Stimulated activated CD4-positive, alpha-beta T cell treated with anti-CD3 and anti-CD28 coated beads, Interleukin-1b, Interleukin-23, amount 100 ng/mL, for 1 hour (primary cell): ENCODE data around the gene SPX.

ENCODE experiments used
- DNase-seq, 2 donors: peaks; one replicate each; pipeline ENCODE4 v3.0.0-alpha.2; 2020; ENCODE audit warnings: low read depth in 2 of 2

The SPX gene, protein sequence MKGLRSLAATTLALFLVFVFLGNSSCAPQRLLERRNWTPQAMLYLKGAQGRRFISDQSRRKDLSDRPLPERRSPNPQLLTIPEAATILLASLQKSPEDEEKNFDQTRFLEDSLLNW

DNA sequence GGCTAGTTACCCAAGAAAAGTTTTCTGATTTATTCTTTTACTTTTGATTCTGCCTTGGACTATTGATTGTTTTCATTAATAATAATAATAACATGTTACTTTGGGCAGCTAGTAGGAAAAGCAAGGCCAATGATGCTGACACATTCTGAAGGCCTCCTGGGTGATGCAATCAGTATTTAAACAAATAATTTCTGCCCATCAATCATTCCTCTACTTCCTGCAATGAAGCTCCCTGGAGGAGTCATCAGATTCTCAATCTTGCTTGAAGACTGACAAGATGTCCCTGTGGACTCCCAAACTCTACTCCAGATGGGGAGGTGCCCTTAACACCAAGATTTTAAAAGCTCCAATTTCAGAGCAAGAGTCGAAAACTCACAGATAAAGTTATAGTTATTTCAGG, at the start of gene SPX:
Gene SPX, plus strand, starts transcription at position 244 of the 400 bp plus-strand sequence. CDS start 177 bp downstream, outside the sequence.
- DNase-seq, result no peak

DNA sequence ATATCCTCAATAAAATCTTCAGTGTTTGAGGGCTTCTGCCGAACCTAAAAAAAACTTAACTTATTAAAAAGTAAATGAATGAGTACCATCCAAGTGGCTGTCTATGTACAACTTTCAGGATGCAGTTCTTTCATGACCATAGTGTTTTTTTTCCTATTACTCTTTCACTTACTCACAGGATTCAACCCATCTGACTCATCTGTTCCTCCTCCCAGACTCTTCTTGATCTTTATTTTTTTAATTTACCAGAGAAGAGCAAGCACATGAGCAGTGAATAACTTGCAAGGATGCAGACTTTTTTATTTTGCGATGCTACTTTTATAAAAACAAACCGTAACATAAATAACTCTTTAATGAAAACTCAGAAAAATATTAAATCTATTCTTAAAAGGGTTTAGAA, 49.1 kb upstream of the SPX start:
- no peak for DNase-seq

DNA sequence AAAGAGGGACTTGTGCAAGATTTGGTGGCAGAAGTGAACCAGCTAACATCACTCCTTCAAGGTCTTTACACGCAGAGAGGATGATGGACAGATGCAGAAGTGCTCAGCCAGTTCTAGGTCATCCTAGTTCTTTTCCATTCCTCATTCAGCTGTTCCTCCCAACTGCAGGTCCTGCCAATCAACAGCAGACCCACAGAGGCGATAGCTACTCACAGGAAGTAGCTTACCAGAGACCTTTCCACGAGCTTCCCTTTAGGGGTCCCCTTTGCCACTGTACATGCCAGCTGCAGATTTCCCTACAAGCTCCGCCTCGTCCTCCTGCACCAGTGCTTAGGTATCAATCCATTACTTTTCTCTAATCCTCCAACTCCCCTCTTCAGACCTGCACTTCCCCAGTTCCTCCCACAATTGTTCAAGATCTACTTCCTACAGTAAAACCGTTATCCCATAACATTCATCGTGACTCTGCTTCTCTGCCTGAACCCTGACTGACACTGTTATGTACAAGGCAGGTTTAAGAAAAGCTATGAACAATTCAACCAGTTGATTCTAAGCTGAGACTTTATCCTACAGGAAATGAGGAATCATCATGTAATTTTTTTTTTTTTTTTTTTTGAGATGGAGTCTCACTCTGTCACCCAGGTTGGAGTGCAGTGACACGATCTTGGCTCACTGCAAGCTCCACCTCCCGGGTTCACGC, 47.2 kb upstream of the SPX start:
- no peak for DNase-seq

DNA sequence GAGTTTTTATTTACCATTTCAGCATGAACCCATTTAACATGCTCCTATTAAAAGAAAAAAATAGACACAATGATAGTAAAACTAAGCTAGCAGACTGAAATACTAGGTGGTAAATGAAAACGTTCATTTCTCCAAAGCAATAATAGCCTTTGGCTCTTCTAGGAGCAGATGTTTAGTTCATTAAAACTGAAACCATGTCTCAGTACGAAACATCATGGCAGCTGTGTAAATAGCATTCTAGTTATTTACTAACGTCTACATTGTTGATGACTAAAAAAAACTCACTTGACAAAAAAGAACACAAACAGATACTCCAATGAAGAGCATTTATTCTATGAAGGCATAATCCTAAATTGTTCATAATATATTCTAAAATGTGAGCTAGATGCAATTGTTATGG, 42.6 kb upstream of the SPX start:
- DNase-seq, result no peak

DNA sequence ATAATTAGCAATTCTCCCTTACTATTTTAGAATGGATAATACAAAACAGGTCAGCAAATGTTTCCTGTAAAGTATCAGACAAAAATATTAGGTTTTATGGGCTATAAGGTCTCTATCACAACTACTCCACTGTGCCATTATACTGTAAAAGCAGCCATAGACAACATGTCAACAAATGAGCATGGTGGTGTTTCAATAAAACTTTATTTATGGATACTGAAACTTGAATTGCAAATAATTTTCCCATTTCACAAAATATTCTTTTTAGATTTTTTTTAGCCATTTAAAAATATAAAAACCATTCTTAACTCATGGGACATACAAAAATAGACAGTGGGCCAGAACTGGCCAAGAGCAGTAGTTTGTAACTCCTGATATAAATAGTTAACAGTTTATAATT, 40.1 kb upstream of the SPX start:
- DNase-seq, result no peak

DNA sequence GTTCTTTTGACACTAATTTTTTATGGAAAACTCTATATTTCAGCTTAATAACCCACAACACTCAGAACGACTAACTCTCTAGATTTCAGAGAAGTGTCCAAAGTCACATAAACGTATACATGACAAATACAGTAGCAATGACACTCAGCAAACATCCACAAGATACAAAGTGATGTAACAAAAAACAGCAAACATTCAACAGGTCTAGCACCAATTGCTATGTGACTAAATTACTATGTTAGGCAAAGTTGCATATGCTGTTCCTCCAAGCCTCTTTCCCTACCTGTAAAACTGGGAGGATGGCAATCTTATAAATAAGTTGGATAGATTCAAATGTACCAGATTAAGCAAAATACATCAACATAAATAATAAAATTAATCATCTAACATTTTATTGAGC, 26.3 kb upstream of the SPX start:
- no peak for DNase-seq

DNA sequence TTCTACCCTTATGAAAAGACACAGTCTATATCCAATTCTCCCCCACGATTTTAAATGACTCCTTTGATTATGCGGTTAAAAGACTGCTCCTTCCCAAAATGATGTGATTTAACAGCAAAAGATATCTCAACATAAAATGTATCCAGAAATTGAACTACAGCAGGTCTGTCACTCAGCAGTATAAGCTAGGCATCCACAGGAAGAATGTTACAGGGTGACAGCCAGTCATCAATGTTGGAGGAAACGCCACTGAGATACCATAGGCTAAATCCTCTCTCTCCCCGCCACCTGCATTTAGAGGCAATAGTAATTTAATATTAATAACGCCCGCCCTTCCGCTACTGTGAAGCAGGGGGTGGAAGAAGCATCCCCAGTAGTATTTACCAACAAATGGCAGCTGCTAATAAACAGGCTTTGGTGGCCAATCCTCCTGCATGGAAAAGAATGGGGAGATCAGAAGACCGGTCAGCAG, 25.3 kb upstream of the SPX start:
- DNase-seq, result no peak

DNA sequence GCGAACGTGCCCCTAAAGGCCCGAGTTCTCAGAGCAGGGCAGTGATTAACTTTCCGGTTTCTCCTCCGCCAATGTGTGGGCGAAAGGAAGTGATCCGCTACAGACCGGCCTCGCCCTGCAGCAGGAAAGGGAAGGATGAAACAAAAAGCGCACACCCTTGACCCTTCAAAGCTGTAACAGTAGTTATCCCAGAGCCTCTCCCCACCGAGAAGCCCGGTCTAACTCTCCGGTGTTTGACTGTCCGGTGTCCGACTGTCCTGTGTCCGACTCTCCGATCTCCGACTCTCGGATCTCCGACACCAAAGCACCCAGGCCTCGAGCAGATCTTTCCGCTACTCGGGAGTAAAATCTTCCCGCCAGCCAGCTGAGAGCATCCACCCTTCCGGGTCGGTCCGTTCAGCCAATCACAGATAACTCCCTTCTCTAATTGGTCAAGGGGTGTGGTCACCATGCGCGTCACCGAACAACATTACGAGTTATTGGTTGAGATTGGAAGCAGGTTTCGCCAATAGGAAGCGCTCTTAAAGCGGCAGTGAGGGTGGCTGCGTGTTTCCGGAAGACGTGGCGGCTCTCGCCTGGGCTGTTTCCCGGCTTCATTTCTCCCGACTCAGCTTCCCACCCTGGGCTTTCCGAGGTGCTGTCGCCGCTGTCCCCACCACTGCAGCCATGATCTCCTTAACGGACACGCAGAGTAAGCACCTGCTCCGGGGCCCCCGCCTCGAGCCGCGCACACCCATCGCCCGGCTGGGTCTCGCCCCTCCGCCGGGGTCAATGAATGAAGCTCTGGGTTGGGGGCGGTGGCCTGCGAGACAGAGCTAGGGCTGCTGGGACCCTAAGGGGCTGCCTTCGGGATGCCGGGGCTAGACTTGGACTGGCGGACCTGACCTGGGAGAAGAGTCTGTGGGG, 24.6 kb upstream of the SPX start, which contains the start of the genes GOLT1B and RECQL:
Gene GOLT1B, plus strand, starts transcription at position 532 of the 906 bp plus-strand sequence. Its CDS starts 135 bp downstream, at position 667.
Gene RECQL, minus strand, starts transcription at position 378 of the 906 bp plus-strand sequence. CDS start 2,065 bp downstream, outside the sequence.
- peak; percentile 62 to 71 for DNase-seq

DNA sequence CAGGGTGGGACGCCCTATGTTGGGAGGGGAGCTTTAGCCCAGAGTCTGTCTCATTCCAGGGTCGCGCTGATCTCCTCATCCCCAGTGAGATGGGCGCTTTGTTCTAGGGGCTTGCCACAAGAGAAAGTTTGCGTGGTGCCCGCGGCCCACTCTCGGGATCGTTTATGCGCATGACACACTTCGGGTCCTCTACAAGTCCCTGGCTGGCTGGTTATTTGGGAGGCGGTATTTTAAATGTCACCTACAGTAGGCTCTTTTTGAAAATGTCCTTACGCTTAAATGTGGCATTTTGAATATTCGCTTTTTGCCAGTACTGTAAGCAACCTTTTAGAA, 24.0 kb upstream of the SPX start:
- peak in 1 of 2 donors; percentile 4 for DNase-seq

DNA sequence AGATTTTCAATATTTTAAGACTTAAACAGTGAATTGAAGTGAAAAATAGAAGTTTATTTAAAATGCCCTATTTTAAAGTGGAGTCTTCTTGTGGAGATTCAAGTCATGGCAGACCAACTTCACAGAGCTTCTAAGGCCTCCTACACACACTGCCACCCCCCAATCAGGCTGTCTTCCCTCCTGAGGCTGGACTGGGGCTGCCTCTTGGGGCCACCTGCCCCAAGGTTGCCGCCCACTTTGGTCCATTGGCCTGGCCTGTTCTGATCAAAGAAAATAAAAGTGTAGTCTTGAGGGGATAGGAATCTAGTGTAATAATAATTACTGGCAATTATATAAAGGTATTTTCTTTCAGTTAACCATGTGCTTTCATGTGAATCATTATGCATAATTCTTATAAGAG, 23.2 kb upstream of the SPX start:
- DNase-seq, result no peak

DNA sequence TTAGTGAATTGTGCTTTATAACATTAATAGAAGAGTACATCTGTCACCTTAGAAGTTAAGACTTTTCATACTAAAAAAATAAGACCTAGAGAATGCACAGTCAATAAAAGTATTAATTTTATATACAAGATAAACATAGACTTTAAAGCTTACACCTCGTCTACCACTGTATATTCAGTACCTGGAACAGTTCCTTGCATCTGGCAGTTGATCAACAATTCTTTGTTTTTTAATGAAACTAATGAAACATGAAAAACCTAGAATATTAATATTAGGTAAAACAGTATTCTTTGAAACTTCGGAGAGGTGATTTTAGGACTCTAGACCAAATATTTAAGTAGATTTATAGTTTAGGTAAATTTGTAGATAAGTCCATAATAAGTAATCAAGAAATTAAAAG, 20.2 kb upstream of the SPX start:
- DNase-seq, result no peak

DNA sequence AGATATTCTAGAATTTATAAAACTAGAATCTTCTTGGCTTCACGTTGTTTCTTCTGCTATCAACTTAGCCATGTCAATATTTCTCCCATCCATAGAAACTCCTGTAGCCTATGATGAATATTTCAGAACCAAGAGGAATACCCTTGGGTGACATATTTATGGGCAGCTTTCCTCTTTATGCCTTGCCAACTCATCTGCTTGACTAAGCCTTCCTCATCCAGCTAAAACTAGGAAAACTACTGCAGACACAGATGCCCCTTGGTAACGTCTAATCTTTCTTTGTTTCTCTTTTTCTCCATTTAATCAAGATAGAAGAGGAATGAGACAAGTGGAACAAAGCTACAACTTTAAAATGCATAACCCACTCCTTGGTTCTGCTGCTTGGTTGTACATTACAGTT, 18.2 kb upstream of the SPX start:
- no peak for DNase-seq

DNA sequence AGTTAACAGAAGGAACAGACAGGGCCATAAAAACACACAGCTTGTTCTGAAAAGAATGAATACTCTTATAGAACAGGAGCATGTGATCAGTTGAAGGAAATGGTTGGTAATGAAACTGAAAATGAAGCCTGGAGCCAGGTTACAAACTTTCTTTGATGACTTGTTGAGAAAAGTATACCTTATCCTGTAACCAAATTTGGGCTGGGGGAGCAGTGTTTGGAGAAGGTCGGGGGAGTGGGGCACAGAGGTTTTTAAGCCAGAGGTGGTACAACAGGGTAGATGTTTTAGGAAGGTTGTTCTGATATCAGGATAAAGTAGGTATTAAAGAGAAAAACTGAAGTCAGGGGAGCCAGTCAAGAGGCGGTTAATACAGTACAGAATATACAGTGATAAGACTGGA, 16.3 kb upstream of the SPX start:
- DNase-seq, result no peak

DNA sequence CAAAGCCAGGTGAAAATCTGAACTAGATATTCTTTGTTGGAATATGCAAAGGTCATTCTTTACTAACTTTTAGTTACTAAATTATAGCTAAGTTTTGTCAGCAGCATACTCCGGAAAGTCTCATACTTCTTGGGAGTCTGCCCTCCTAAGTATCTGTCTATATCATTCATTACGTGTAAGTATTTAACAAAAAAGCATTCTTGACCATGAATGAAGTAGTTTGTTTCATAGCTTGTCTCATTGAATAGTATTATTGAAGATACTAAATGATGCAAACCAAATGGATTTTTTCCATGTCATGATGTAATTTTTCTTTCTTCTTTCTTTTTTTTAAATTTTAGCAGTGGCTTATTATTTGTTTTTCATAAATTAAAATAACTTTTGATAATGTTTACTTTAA, 9.8 kb upstream of the SPX start:
- DNase-seq, result no peak

DNA sequence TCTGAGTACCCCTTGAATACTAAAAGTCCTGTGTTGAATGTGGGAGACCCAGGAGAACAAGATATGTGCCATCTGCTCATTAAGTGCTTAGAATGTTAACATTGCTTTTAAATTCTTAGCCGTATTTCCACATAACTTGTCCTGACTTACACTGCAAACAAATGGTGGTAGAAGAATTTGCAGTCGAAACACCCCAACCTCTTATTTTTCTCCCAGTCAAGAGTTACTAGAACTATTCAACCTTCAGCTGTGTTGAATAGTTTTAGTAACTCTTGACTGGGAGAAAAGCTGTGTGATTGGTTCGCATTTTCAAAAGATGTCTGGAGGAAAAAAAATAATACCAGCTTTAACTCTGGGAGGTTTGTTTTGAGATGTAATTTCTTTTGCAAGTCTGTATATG, 7.6 kb upstream of the SPX start:
- no peak for DNase-seq

DNA sequence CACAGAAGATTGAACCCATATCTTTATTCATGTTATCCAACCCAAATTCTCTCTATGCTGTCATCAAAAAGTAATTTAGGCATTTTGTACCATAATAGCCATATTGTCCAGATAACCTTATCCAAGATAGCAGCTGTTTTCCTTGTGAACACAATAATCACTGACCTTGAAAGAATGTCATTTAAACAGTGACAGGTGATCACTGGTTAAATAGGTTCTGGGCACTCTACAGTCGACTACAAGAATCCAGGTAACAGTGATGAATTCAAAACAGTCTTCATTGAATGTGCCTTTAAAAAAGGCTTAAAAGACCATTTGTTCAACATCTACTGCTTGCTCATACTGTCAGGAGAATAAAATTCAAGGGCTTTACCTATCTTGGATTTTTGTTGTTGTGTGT, 4.6 kb upstream of the SPX start:
- no peak for DNase-seq

DNA sequence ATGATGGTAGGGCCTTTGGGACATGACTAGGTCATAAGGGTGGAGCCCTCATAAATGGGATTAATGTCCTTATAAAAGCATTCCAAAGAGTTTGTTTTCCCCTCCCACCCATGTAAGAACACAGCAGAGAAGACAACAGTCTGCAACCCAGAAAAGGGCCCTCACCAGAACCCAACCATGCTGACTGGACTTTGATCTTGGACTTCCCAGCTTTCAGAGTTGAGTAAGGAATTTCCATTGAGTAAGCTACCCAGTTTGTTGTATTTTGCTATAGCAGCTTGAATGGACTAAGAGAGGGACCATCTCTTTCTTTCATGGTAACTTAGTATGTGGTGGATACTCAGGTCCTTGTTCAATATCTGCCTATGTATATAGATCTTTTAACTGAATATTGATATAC, 2.9 kb upstream of the SPX start:
- DNase-seq, result no peak

DNA sequence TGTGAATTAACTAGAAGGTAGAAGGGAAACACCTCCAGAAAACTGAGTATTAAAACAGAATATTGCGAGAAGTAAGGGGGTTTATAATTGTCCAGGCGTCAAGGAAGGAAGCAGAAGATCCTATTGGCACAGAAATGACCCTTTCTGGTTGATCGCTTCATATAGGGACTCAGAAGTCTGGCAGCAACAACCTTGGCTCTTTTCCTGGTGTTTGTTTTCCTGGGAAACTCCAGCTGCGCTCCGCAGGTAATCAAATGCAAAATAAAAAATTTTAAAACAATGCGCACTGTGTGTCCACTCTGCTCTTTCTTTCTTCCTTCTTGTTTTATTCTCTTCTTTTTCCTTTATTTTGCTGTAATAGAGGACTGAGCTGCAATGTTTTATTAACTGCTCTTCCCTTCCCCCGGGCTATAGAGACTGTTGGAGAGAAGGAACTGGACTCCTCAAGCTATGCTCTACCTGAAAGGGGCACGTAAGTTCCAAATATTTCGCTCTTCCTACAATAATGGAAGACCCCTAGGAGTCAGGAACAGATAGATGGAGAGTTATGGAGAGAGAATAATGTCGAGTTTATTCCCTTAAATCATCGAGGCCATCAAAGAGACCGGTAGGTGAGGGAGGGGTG, 737 bp downstream of the SPX start:
- DNase-seq, result no peak

DNA sequence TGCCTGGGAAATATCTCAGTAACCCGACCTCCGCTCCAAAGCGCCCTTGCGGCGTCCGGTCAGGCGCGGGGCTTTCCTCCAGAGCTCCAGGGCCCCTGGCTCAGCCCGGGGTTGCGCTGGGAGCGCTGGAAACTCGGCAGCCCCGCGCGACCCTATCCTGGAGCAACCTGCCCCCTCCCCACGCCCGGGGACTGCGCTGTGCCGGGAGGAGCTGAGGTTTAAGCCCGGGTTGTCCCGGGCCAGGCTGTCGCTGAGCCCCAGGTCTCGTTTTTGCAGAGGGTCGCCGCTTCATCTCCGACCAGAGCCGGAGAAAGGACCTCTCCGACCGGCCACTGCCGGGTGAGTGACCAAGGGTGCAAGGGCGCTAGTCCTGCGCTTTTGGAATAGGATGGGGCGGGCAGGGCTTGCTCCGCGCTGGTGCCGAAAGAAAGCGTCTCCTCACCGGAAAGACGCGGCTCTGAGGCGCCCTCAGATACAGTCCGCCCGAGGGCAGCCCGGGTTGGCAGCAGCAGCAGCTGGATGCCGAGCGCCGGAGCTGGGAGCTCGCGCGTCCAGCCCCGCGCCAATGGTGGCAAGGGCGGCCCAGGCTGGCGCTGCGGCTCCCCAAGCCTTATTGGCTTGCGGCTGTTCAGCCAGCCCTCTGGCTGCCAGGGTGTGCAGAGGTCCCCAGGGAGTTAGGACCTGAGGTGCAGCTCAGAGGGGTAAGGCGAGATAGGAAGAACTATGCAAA, 1.5 kb downstream of the SPX start:
- DNase-seq, result peak in 1 of 2 donors; percentile 25

DNA sequence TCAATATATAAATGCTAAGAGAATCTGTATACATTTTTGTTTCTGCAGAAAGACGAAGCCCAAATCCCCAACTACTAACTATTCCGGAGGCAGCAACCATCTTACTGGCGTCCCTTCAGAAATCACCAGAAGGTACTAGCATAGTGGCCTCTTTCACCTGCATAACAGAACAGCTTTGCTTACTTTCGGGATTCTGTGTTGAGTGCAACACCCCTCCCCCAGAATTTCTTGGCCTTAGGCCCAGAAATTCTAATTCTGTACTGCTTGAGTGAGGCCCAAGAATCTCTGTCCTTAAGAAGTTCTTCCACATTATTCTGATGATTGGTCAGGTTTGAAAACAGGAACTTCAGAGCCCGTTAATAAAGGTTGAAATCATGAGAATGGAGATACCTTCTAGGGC, 2.9 kb downstream of the SPX start:
- DNase-seq, result no peak

DNA sequence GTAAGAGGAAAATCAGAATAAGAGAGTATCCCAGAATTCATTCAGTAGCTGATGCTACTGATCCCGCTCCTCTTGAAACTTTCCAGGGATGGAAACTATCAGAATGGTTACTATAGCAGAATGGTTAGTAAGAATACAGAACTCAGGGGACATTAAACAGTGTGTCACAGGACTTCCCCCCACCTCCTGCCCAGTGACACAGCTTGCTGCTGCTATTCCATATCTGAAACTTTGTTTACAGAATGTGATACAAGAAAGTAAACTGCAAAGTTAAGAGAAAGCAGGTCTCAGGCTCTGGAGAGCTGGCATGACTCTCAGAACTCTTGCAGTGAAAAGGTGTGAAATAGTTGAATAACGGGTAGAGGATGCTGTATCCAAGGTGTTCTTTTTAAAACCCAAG, 3.4 kb downstream of the SPX start:
- DNase-seq, result no peak
